Activated naive CD8-positive, alpha-beta T cell (primary cell): ENCODE results near the gene RND3.

Experiments used
- H3K27ac Mint-ChIP-seq: one replicate; pipeline ENCODE4 v1.8.0; 2021; ENCODE audit warnings: mixed read lengths
- H3K27me3 Mint-ChIP-seq: one replicate; pipeline ENCODE4 v1.8.0; 2021; ENCODE audit warnings: mixed read lengths
- H3K36me3 Mint-ChIP-seq: one replicate; pipeline ENCODE4 v1.8.0; 2021; ENCODE audit warnings: mixed read lengths
- H3K4me1 Mint-ChIP-seq: one replicate; pipeline ENCODE4 v1.8.0; 2021; ENCODE audit warnings: low read depth, mixed read lengths
- H3K4me3 Mint-ChIP-seq: one replicate; pipeline ENCODE4 v1.8.0; 2021; ENCODE audit warnings: mild to moderate bottlenecking, mixed read lengths
- H3K9me3 Mint-ChIP-seq: one replicate; pipeline ENCODE4 v1.8.0; 2021; ENCODE audit warnings: low read depth, mixed read lengths

The RND3 gene

DNA sequence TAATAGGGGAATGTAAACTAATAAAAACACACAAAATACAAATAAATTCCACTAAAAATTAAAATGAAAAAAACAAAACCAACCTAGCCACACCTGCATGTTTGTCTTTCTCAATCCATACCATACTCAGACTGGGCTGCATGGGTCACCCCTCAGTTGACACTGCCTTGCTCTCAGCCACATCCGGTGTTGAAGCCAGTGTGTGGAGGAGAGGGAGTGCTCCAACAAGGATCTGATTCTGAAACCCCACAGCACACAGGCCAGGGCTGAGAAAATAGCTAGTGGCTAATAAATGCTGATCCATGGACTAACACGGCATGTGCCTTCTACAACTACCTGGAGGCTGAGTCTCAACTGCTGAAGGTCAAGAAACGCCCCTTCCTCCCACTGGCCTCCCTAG, 13.7 kb downstream of the RND3 start:
- no peak overlapping the region for H3K4me3 Mint-ChIP-seq
- no peaks in the 10 kb centered on the region for H3K36me3 Mint-ChIP-seq
- no peak overlapping the region for H3K27ac Mint-ChIP-seq
- no peaks in the 10 kb centered on the region for H3K9me3 Mint-ChIP-seq
- H3K27me3 Mint-ChIP-seq, result no peaks in the 10 kb centered on the region
- H3K4me1 Mint-ChIP-seq, result no peaks in the 10 kb centered on the region

DNA sequence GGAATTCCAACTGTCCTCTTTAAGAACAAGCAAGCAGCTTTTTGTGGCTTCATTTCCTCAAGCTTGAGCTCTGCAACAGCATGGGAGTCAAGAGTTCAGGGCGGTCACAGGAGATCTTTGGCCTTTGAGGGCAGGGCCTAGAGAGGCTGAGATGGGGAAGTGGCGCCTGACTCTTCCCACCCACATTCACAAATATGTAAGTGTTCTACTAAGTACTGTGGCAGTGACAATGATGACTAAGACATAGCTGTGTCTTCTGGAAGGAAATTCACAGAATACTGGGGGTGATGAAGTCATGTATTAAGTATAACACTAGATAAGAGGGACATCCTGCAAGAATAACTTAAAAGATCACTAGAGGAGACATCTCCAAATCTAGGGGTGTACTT, 15.0 kb downstream of the RND3 start:
- Mint-ChIP-seq H3K36me3 (no peaks in the 10 kb centered on the region), H3K27me3 (no peaks in the 10 kb centered on the region), H3K27ac (no peak overlapping the region), H3K9me3 (no peaks in the 10 kb centered on the region), H3K4me1 (no peaks in the 10 kb centered on the region), H3K4me3 (no peak overlapping the region)

DNA sequence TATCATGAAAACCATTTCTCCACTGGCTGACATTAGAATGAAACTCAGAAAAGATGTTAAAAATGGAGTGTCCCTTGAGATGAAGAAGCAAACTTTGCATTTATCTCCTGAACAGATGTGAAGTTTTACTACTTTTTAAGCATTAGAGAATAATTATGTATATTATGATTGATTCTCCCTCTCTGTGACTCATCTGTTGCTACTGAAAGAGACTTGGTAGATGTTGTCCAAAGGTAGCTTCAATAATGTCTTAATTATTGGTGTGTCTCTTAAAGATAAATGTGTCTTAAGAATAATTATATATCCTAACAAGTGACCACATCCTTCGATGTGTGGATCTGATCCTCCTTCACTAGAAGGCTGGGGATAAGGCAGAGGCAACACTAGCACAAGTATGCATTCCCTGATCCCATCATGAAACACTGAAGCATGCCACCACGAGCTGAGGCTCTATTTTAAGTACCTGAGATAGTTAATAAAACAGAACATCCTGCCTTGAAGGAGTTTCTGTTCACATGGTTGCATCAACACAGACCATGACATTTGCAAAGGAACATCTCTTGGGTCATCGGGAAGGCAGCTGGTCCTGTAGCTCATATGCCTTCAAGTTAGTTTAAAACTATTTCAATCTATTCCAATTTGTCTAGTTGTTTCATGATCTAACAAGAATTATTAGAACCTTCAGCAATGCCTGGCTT, 15.5 kb downstream of the RND3 start:
- no peaks in the 10 kb centered on the region for H3K4me1 Mint-ChIP-seq
- H3K9me3 Mint-ChIP-seq, result no peaks in the 10 kb centered on the region
- no peaks in the 10 kb centered on the region for H3K36me3 Mint-ChIP-seq
- H3K27me3 Mint-ChIP-seq, result no peaks in the 10 kb centered on the region
- H3K4me3 Mint-ChIP-seq, result no peak overlapping the region
- H3K27ac Mint-ChIP-seq, result no peak overlapping the region

DNA sequence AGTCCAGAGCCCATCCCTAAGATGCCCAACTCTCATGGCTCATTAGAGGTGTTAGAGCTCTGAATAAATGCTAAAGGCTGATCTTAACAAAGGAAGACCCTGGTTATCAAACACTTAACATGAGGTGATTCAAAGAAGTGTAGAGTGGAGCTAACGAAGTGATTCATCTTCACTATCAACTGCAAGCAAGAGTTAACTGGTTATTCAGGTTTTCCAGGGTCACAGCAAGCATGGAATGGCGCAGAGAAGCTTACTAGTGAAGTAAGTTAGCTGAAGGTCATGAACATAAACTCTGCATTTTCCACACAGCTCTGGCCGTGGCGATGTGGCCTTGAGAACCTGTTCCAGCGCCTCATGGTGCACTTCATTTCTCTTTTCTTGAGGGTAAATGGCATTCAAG, 17.0 kb downstream of the RND3 start:
- H3K27me3 Mint-ChIP-seq, result no peaks in the 10 kb centered on the region
- no peaks in the 10 kb centered on the region for H3K4me1 Mint-ChIP-seq
- no peak overlapping the region for H3K4me3 Mint-ChIP-seq
- no peaks in the 10 kb centered on the region for H3K9me3 Mint-ChIP-seq
- H3K27ac Mint-ChIP-seq, result no peak overlapping the region
- H3K36me3 Mint-ChIP-seq, result no peaks in the 10 kb centered on the region

DNA sequence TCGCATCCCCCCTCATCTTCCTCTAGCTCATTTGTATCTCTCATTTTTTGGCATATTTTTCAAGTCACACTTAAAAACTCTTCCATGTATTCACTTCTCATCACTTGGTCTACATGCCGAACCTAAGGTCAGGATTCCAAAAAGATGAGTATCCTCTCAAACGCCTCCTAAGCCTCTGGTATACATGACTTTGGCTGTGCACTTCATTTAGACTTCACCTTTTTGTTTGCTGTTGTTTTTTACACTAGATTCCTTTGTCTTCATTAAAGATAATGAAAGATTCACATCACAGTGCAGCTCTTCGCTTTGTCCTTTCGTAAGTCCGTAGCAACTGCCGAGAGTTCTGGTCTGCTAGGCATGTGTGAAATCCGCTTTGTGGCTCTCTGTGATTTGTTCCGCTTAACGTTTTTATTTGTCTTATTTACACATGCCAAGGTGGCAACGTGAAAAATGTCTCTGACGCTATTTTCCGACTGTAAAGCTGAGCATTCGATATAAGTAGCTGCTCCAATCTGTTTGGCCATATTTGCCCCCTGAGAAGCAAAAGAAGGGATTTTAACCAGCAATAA, 17.7 kb downstream of the RND3 start:
- Mint-ChIP-seq H3K4me3 (no peak overlapping the region), H3K27ac (no peak overlapping the region), H3K36me3 (no peaks in the 10 kb centered on the region), H3K4me1 (no peaks in the 10 kb centered on the region), H3K27me3 (no peaks in the 10 kb centered on the region), H3K9me3 (no peaks in the 10 kb centered on the region)

DNA sequence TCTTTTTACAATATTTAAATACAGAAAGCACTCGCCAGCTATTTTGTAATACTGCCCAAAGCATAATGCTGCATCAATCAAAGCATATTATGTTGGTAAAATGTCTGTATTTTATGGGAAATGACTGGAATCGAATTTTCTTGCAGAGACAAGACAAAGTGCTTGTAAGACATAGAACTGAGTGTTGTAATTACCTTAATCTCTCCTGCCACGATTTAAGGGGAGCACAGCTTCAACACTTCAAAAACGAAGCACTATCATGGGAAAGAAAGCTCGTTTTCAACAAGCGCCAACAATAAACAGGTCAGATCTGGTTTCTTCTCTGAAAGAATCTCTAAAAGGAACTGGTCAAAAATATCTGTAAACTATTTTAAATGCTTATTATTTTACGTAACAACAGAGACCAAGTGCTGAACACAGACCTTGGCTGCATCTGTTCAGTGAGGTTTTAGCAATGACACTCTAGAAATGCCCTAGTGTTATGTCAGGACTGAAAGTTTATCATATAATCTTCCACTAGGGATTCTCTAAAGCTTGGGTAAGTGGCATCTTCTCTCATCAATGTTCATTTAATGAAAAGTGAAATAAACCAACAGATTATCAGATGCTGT, 19.0 kb downstream of the RND3 start:
- H3K9me3 Mint-ChIP-seq, result no peaks in the 10 kb centered on the region
- no peak overlapping the region for H3K4me3 Mint-ChIP-seq
- no peaks in the 10 kb centered on the region for H3K4me1 Mint-ChIP-seq
- no peaks in the 10 kb centered on the region for H3K36me3 Mint-ChIP-seq
- H3K27me3 Mint-ChIP-seq, result no peaks in the 10 kb centered on the region
- H3K27ac Mint-ChIP-seq, result no peak overlapping the region

DNA sequence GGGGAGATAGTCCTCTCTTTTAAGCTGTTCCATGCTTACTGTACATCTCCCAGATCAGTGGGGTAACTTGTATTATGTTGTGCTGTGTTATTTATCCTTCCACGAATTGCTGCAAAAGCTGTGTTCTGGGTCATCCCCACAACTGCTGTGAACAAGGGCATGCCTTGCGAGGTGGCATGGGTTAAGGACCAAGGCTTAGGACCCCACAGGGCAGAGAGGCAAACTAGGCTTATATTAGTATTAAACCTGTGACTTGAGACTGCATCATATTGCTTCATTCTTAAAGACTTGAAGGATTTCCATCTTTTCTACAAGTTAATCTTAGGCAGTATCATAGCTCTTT, 19.9 kb downstream of the RND3 start:
- Mint-ChIP-seq H3K36me3 (no peaks in the 10 kb centered on the region), H3K4me3 (no peak overlapping the region), H3K27me3 (no peaks in the 10 kb centered on the region), H3K9me3 (no peaks in the 10 kb centered on the region), H3K4me1 (no peaks in the 10 kb centered on the region), H3K27ac (no peak overlapping the region)

DNA sequence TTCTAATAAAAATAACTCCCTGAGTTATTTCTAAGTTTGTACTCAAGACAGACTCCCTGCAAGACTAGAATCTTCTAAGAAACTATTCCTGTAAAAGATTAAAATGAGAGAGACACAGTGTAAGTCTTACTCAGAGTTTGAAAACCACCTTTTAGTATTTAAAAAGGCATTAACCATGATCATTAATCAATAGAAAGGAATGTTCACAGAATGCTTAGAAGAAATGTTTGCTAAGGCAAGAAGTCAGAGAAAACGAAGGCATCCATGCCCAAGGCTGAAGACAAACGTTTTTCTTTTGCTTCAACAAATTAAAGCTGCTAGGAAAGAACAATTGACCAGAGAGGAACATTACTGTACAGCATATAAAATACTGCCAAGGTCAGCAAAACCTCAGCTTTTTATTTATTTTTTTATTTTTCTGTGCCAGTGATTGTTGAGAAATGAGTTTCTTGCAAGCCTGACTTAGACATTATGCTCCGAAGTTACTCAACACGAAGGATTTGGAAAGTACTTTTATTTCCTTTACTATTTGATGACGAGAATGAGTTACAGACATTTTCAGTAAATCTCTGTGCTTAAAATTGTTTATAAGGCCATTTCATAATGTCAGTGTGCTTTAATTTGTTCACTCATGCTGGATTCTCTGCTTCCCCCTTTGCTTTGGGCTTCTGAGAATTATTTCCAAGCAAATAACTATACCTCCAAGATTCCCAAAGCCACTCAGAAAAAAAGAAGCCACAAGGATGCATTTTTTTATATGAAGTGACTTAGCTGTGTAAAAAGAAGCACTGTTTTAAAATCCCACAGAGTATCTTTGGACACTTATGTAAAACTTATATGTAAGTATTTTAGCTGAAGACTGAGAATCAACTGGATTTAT, 20.5 kb downstream of the RND3 start:
- no peak overlapping the region for H3K4me3 Mint-ChIP-seq
- no peak overlapping the region for H3K27ac Mint-ChIP-seq
- no peaks in the 10 kb centered on the region for H3K4me1 Mint-ChIP-seq
- H3K9me3 Mint-ChIP-seq, result no peaks in the 10 kb centered on the region
- H3K36me3 Mint-ChIP-seq, result no peaks in the 10 kb centered on the region
- H3K27me3 Mint-ChIP-seq, result no peaks in the 10 kb centered on the region

DNA sequence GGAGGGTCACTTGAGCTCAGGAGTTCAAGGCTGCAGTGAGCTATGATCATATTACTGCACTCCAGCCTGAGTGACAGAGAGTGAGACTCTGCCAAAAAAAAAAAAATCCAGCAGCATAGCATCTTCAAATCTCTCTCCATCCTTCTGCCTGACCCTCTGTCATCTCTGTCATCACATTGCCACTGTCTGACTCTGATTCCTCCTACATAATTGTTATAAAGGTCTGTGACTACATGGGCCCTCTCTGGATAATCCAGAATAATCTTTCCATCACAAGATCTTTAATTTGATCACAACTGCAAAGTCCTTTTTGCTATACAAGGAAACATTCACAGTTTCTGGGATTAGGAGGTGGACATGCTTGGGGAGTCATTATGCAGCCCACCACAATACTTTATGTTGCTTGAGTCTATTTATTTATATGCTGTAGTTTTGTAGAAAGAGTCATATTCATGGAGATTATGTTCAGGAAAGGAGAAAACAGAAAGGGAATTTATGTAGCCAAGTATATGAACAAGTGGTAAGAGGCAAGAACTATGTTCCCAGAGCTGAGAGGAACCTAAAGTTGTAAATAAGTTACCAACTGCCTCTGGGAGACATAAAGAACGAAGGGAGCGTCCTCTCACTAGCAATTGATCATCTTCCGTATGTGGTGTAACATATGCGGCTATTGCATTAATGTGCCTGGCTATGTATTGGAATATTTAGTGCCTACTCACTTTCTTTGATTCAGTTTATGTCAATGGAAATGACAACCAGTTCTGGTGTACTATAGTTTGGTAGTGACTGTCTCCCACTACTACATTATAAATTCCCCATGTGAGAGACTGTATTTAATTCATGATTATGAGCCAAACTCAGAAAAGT, 21.5 kb downstream of the RND3 start:
- H3K27ac Mint-ChIP-seq, result no peak overlapping the region
- no peaks in the 10 kb centered on the region for H3K36me3 Mint-ChIP-seq
- no peaks in the 10 kb centered on the region for H3K27me3 Mint-ChIP-seq
- H3K4me3 Mint-ChIP-seq, result no peak overlapping the region
- no peaks in the 10 kb centered on the region for H3K4me1 Mint-ChIP-seq
- no peaks in the 10 kb centered on the region for H3K9me3 Mint-ChIP-seq

DNA sequence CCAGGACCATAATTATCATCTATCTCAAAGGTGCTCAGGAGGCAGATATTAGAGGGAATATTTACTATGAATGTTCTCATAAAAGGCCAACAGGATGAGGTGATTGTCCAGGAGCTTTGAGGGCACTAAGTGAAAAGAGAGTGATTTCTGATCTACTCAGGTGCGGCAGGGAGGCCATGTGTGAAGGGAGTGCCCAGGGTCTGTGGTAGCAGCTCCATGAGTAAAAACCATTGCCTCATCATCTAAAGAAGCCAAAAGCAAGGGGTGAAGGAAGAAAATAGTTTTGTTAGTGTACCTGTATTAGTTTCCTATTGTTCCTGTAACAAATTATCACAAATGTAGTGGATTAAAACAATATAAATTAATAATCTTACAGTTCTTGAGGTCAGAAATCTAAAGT, 22.5 kb downstream of the RND3 start:
- no peaks in the 10 kb centered on the region for H3K36me3 Mint-ChIP-seq
- H3K9me3 Mint-ChIP-seq, result no peaks in the 10 kb centered on the region
- H3K27ac Mint-ChIP-seq, result no peak overlapping the region
- no peaks in the 10 kb centered on the region for H3K27me3 Mint-ChIP-seq
- no peaks in the 10 kb centered on the region for H3K4me1 Mint-ChIP-seq
- no peak overlapping the region for H3K4me3 Mint-ChIP-seq

DNA sequence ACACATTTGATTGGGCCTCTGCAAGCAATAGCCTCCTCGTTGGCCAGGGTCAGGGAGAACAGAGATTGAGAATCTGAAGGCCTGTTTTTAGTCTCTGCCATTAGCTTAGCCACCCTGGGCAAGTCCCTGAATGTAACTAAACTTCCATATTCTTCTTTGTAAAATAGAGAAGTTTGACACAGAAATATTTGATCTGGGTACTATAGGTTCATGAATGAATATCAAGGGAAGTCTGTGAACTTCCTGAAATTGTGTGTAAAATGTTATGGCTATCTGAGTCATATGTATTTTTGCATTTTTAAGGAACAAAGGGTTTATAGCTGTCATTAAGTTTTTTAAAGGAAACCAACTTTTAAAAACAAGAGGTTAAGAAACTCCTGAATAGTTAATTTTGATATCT, 23.2 kb downstream of the RND3 start:
- peaks cover 1% of the 10 kb centered on the region for H3K9me3 Mint-ChIP-seq
- H3K4me3 Mint-ChIP-seq, result no peak overlapping the region
- no peaks in the 10 kb centered on the region for H3K27me3 Mint-ChIP-seq
- H3K4me1 Mint-ChIP-seq, result no peaks in the 10 kb centered on the region
- H3K27ac Mint-ChIP-seq, result no peak overlapping the region
- H3K36me3 Mint-ChIP-seq, result no peaks in the 10 kb centered on the region

DNA sequence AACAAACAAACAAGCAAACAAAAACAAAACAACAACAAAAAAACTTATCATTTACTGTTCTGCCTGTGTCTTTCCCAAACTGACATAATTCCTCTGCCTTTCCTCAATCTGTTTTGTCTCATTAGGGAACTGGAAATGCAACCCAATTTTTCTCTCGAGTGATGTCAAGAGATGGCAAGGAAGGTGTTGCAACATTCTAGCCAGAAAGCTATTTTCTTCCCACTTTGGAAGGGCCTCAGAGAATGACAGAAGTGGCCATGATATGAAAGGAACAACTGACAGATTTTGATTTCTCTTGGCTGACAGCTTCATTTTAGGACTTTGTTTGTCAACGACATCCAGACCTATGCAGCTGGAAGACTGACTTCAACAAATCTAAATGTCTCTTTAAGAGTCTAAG, 24.7 kb downstream of the RND3 start:
- H3K27ac Mint-ChIP-seq, result no peak overlapping the region
- no peaks in the 10 kb centered on the region for H3K4me1 Mint-ChIP-seq
- H3K4me3 Mint-ChIP-seq, result no peak overlapping the region
- H3K27me3 Mint-ChIP-seq, result no peaks in the 10 kb centered on the region
- peaks cover 5% of the 10 kb centered on the region for H3K9me3 Mint-ChIP-seq
- no peaks in the 10 kb centered on the region for H3K36me3 Mint-ChIP-seq

DNA sequence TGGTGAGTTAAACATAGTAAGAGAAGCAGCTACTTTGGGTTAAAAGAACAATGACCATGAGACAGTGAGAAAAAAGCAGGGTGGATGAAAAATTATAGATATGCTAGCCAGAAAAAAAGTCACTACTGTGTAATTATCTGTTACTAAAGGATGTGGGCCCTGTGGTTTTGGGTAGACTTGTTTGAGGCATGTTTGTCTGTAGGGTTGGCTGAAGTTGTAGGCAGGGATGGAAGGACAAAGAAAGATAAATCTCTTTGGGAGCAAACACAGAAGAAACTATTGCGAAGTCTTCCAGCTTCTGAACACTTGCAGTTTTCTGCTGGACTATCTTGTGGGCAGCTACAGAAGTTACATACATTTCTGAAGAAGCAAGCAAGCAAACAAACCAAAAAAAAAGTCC, 28.2 kb downstream of the RND3 start:
- H3K27ac Mint-ChIP-seq, result no peak overlapping the region
- no peaks in the 10 kb centered on the region for H3K36me3 Mint-ChIP-seq
- no peaks in the 10 kb centered on the region for H3K4me1 Mint-ChIP-seq
- H3K9me3 Mint-ChIP-seq, result peaks cover 5% of the 10 kb centered on the region
- no peak overlapping the region for H3K4me3 Mint-ChIP-seq
- no peaks in the 10 kb centered on the region for H3K27me3 Mint-ChIP-seq

DNA sequence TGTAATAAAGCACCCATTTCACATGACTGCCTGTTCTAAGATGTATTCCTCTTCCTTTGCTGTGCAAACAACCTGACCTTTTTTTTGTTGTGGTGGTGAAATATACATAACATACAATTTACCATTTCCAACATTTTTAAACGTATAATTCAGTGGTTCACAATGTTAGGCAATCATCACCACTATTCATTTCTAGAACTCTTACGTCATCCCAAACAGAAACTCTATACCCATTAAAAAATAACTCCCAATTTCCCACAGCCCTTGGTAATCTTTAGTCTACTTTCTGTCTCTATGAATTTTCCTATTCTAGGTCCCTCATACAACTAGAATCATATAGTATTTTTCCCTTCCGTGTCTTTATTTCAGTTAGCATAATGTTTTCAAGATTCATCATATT, 36.7 kb downstream of the RND3 start:
- Mint-ChIP-seq H3K36me3 (no peaks in the 10 kb centered on the region), H3K4me1 (no peaks in the 10 kb centered on the region), H3K9me3 (no peaks in the 10 kb centered on the region), H3K27me3 (no peaks in the 10 kb centered on the region), H3K4me3 (no peak overlapping the region), H3K27ac (no peak overlapping the region)

DNA sequence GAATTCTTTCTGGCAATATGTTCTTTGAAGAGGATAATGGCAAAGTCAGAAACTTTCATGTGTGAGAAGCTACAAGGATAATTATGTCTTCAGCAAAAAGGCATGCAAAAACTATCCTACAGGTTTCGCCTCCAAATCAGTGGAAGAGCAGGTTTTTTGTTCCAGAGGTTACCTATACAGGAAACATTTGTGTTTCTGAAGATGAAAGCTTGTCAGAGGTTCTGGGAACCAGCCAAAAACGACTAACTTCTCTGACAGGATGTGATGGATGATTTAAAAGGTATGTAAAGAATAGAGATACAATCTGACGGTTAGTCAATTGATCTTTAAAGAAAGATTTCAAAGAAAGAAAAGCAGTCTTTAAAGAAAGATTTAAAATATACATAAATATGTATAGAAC, 37.6 kb downstream of the RND3 start:
- Mint-ChIP-seq H3K4me1 (no peaks in the 10 kb centered on the region), H3K9me3 (no peaks in the 10 kb centered on the region), H3K36me3 (no peaks in the 10 kb centered on the region), H3K4me3 (no peak overlapping the region), H3K27me3 (no peaks in the 10 kb centered on the region), H3K27ac (no peak overlapping the region)
